GM12873 (cell line): Measurements from ENCODE around the gene ADNP2.

Experiments
- CTCF ChIP-seq: IDR thresholded peaks from 2 replicates; pipeline ENCODE4 v1.5.1; 2012; ENCODE audit warnings: low read depth, mild to moderate bottlenecking, moderate library complexity, low read length, control low read depth; ENCODE audit not compliant: insufficient read depth; ENCODE audit errors: missing control alignments

Gene ADNP2

GRCh38 chr18:80181642-80182461, 72.8 kb downstream of the ADNP2 start:
- no peak for TF ChIP-seq CTCF

- TF ChIP-seq CTCF: no peak
Observed at GRCh38 chr18:80182855-80183254, 73.8 kb downstream of the ADNP2 start.

DNA sequence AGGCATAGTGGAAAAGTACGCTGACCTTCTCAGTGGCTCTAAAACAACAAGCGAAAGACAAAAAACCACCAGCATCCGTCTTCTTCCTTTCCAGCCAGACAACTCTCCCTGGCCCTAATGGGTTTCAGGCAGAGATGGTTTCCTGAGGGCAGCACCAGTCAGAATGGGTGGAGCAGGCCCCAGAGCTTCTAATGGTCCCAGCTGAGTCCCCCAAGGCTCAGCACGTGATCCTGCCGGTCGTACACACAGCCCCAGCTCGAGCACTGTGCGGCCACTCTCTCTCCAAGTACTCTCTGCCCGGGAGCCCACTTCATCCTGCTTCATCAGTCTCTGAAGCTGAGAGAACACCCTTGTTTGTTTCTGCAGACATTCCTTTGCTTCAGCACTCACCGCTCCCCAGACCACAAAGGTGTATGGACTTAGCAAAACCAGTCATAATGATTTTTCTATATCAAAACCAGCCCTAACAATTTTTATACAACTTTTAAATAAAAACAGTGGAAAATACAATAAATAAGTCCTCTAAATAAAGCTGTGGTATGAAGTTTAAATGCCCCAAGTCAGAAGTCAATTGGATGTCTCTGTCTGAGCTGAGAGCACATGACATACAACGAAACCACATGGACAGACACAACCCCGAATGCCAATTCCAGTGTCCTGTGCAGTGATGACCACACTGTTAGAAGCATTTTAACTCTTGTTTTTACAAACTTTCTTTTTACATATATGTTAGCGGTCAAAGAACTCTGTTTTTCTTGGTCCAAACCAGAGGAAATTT, 74.4 kb downstream of the ADNP2 start:
- TF ChIP-seq CTCF: no peak

DNA sequence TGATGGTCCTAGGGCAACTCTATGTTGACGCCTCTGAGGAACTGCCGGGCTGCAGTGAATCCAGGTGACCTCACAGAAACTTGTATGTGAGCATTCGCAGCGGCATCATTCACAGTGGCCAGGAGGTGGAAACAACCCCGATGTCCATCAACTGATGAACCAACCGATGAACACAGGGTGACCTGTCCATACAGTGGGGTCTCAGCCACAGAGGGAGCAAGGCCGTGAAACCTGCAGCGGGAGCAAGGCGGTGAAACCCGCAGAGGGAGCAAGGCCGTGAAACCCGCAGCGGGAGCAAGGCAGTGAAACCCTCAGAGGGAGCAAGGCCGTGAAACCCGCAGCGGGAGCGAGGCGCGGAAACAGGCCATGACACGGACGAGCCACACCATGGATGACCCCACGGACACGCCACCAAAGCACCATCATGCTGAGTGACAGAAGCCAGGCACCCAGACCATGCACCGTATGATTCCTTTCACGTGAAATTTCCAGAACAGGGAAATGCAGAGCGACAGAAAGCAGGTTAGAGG, 75.2 kb downstream of the ADNP2 start:
- TF ChIP-seq CTCF: no peak

DNA sequence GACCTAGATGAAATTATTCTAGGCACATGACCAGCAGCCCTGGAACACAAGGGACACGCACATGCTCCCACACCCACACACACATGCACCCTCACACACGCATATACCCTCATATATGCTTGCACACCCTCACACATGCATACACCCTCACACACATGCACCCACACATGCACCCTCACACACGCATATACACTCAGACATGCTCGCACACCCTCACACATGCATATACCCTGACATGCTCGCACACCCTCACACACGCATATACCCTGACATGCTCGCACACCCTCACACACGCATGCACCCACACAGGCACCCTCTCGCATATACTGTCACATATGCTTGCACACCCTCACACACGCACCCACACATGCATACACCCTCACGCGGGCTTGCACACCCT, 76.5 kb downstream of the ADNP2 start:
- no peak for TF ChIP-seq CTCF

DNA sequence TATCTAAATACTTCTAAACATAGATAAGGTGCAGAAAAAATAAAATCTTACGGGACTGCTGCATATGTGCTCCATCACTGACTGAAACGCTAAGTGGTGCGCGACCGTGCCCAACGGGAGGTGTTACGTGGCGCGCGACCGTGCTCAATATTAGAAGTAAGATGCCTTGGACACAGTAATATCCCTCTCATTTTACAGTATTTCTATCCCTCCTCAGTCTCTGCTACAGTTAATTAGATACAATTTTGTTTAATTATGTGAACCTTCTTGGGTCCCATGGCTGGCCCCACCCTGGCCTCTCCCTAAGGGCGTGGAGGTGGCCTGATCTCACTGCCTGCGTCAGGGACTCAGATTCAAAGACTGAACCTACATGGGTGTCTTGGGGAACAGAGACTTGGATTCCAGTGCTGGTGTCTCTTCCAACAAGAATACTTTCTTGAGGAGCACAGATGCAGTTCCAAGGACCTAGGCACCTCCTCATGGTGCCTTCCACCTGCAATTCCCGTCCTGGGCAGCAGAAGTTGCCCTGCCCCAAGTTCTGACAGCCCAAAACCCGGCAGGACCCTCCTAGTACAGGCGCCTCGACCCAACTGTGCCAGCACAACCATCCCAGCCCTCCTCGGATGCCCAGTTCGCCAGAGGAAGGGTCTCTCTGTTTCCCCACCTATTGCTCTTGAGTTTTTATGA, 79.0 kb downstream of the ADNP2 start:
- no peak for TF ChIP-seq CTCF
